ENCODE data around the gene SH3BGR. TPM values are rescaled to one million over a fixed set of nuclear protein-coding genes. Genes with fewer than 3 reads are reported as not detected.

The SH3BGR gene
- total RNA-seq, 2 donors from 2014 or later: 18.8 to 22.4 TPM

- H3K27ac Mint-ChIP-seq: no peak overlapping the region
- no peak for DNase-seq
- Histone ChIP-seq H3K4me3 (ENCODE audit: low read length) (no peak overlapping the region), H3K36me3 (ENCODE audit: control insufficient read depth, insufficient read depth, low read length) (no peaks in the 10 kb centered on the region), H3K4me1 (ENCODE audit: control insufficient read depth, insufficient read depth, low read length) (no peaks in the 10 kb centered on the region), H3K27ac (ENCODE audit: low read depth, low read length) (no peak overlapping the region), H3K9ac (ENCODE audit: extremely low read depth, low read length, poor library complexity, severe bottlenecking) (no peak overlapping the region), H3K27me3 (ENCODE audit: control insufficient read depth, insufficient read depth, low read length, poor library complexity, severe bottlenecking) (no peaks in the 10 kb centered on the region), H3K9me3 (ENCODE audit: control insufficient read depth, low read length) (no peaks in the 10 kb centered on the region)
- H3K4me3 Mint-ChIP-seq: no peak overlapping the region
- peaks cover 2% of the 10 kb centered on the region for H3K27me3 Mint-ChIP-seq (ENCODE audit: insufficient read depth)
- peaks cover 6% of the 10 kb centered on the region for H3K9me3 Mint-ChIP-seq
- peaks cover 2% of the 10 kb centered on the region for H3K4me1 Mint-ChIP-seq
- TF ChIP-seq CTCF (conservative IDR thresholded peaks at IDR 0.05): no peak
- no peaks in the 10 kb centered on the region for H3K36me3 Mint-ChIP-seq (ENCODE audit: low read depth)
Measured at GRCh38 chr21:39523399-39523798, 71.6 kb downstream of the SH3BGR start.

- H3K9me3 Mint-ChIP-seq: peaks cover 6% of the 10 kb centered on the region
- no peak overlapping the region for H3K27ac Mint-ChIP-seq
- H3K27me3 ChIP-seq (ENCODE audit: control insufficient read depth, insufficient read depth, low read length, poor library complexity, severe bottlenecking): no peaks in the 10 kb centered on the region
- H3K9ac ChIP-seq (ENCODE audit: extremely low read depth, low read length, poor library complexity, severe bottlenecking): no peak overlapping the region
- H3K4me3 ChIP-seq (ENCODE audit: low read length): no peak overlapping the region
- no peaks in the 10 kb centered on the region for H3K4me1 ChIP-seq (ENCODE audit: control insufficient read depth, insufficient read depth, low read length)
- no peak for DNase-seq
- H3K36me3 Mint-ChIP-seq (ENCODE audit: low read depth): no peaks in the 10 kb centered on the region
- H3K27ac ChIP-seq (ENCODE audit: low read depth, low read length): no peak overlapping the region
- TF ChIP-seq CTCF (conservative IDR thresholded peaks at IDR 0.05): no peak
- no peaks in the 10 kb centered on the region for H3K36me3 ChIP-seq (ENCODE audit: control insufficient read depth, insufficient read depth, low read length)
- H3K9me3 ChIP-seq (ENCODE audit: control insufficient read depth, low read length): no peaks in the 10 kb centered on the region
- no peak overlapping the region for H3K4me3 Mint-ChIP-seq
- 83 to 95% methylated on average over 1 of the region's 1 CpG for WGBS, 2 experiments (ENCODE audit: insufficient coverage in 1 of 2, insufficient read length in 1 of 2)
- peaks cover 2% of the 10 kb centered on the region for H3K27me3 Mint-ChIP-seq (ENCODE audit: insufficient read depth)
- peaks cover 2% of the 10 kb centered on the region for H3K4me1 Mint-ChIP-seq
Measured at GRCh38 chr21:39523915-39524314, 72.1 kb downstream of the SH3BGR start.

- Mint-ChIP-seq H3K4me3 (no peak overlapping the region), H3K36me3 (ENCODE audit: low read depth) (no peaks in the 10 kb centered on the region), H3K27me3 (ENCODE audit: insufficient read depth) (peaks cover 2% of the 10 kb centered on the region), H3K4me1 (peaks cover 2% of the 10 kb centered on the region), H3K27ac (no peak overlapping the region), H3K9me3 (peaks cover 6% of the 10 kb centered on the region)
- no peak overlapping the region for H3K9ac ChIP-seq (ENCODE audit: extremely low read depth, low read length, poor library complexity, severe bottlenecking)
- H3K27me3 ChIP-seq (ENCODE audit: control insufficient read depth, insufficient read depth, low read length, poor library complexity, severe bottlenecking): no peaks in the 10 kb centered on the region
- no peak for TF ChIP-seq CTCF (conservative IDR thresholded peaks at IDR 0.05)
- no peaks in the 10 kb centered on the region for H3K4me1 ChIP-seq (ENCODE audit: control insufficient read depth, insufficient read depth, low read length)
- no peaks in the 10 kb centered on the region for H3K9me3 ChIP-seq (ENCODE audit: control insufficient read depth, low read length)
- DNase-seq: no peak
- no peaks in the 10 kb centered on the region for H3K36me3 ChIP-seq (ENCODE audit: control insufficient read depth, insufficient read depth, low read length)
- no peak overlapping the region for H3K4me3 ChIP-seq (ENCODE audit: low read length)
- no peak overlapping the region for H3K27ac ChIP-seq (ENCODE audit: low read depth, low read length)
- WGBS, 2 experiments (ENCODE audit: insufficient coverage in 1 of 2, insufficient read length in 1 of 2): 94 to 95% methylated on average over 3 of the region's 3 CpGs
Measured at GRCh38 chr21:39525129-39525528, 73.4 kb downstream of the SH3BGR start.
